Immature natural killer cell (primary cell): Measurements from ENCODE around the gene AHCTF1. TPM values are rescaled to one million over a fixed set of nuclear protein-coding genes. Genes with fewer than 3 reads are reported as not detected.

Experiments used
- polyA plus RNA-seq, 3 donors: library from polyadenylated mRNA; unstranded; fragments of 300-500 nt; fragmentation: Illumina TruSeq; gene quantifications; one replicate each; pipeline ENCODE4 v1.2.3, GENCODE V29; 2021

Gene AHCTF1
- polyA plus RNA-seq, 3 donors from 2014 or later, result 7.1 to 15.4 (median 7.4) TPM

Other genes with a start within 250 kb of the AHCTF1 start
- gene SCCPDH, start 207.5 kb downstream of the AHCTF1 start, polyA plus RNA-seq, result 10 to 100 TPM; 21.0 to 35.6 (median 29.4) TPM
- not detected for gene ZNF695, start 76.1 kb upstream of the AHCTF1 start, polyA plus RNA-seq
- gene ZNF670, start 146.9 kb upstream of the AHCTF1 start, polyA plus RNA-seq, result 1 to 10 TPM in 1 of 3 donors, under 1 TPM in 1, not detected in 1; 0.88 to 1.1 TPM
- gene ZNF669, start 172.4 kb upstream of the AHCTF1 start, polyA plus RNA-seq, result 10 to 100 TPM; 17.4 to 31.3 (median 19.6) TPM
- 1 to 10 TPM; 2.3 to 5.7 (median 2.7) TPM for gene ZNF124, start 240.1 kb upstream of the AHCTF1 start, polyA plus RNA-seq